ENCODE measurements around the gene GPSM3. TPM values are rescaled to one million over a fixed set of nuclear protein-coding genes. Genes with fewer than 3 reads are reported as not detected.

The GPSM3 gene
- total RNA-seq, 1 donor from 2014 or later: 1.2 TPM

GRCh38 chr6:32175711-32176475 is 16.6 kb downstream of the GPSM3 start, which contains the start of gene AGPAT1:
AGPAT1 (minus strand) TSS chr6:32176084; CDS start chr6:32171496, 4,588 bp downstream.
- DNase-seq (ENCODE audit: low spot score): peak; percentile 98

GRCh38 chr6:32175322-32175710 is 17.1 kb downstream of the GPSM3 start:
- DNase-seq (ENCODE audit: low spot score): no peak

GRCh38 chr6:32174416-32174815 is 18.0 kb downstream of the GPSM3 start:
- DNase-seq (ENCODE audit: low spot score): no peak

GRCh38 chr6:32173051-32173727 is 19.3 kb downstream of the GPSM3 start:
- DNase-seq (ENCODE audit: low spot score): no peak

- DNase-seq (ENCODE audit: low spot score): no peak
These were observed 21.2 kb downstream of the GPSM3 start for GRCh38 chr6:32171234-32171633.

GRCh38 chr6:32170294-32170693 is 22.1 kb downstream of the GPSM3 start:
- no peak for DNase-seq (ENCODE audit: low spot score)

- no peak for DNase-seq (ENCODE audit: low spot score)
These were observed 23.4 kb downstream of the GPSM3 start for GRCh38 chr6:32168807-32169591.

GRCh38 chr6:32168350-32168749 is 24.1 kb downstream of the GPSM3 start:
- no peak for DNase-seq (ENCODE audit: low spot score)

GRCh38 chr6:32167761-32168262 is 24.6 kb downstream of the GPSM3 start:
- no peak for DNase-seq (ENCODE audit: low spot score)

- no peak for DNase-seq (ENCODE audit: low spot score)
These were observed 25.2 kb downstream of the GPSM3 start for GRCh38 chr6:32167154-32167760.

GRCh38 chr6:32166411-32167061 is 25.9 kb downstream of the GPSM3 start:
- DNase-seq (ENCODE audit: low spot score): no peak

- no peak for DNase-seq (ENCODE audit: low spot score)
These were observed 28.1 kb downstream of the GPSM3 start, which contains the start of gene EGFL8 for GRCh38 chr6:32164295-32164694. EGFL8 (plus strand) TSS chr6:32164595; CDS start chr6:32166166, 1,571 bp downstream.

- DNase-seq (ENCODE audit: low spot score): no peak
These were observed 28.7 kb downstream of the GPSM3 start for GRCh38 chr6:32163559-32164258.

GRCh38 chr6:32158052-32158451 is 34.4 kb downstream of the GPSM3 start:
- no peak for DNase-seq (ENCODE audit: low spot score)

- no peak for DNase-seq (ENCODE audit: low spot score)
These were observed 35.6 kb downstream of the GPSM3 start for GRCh38 chr6:32156891-32157290.

- peak; percentile 72 for DNase-seq (ENCODE audit: low spot score)
These were observed 37.8 kb downstream of the GPSM3 start for GRCh38 chr6:32154514-32155161.

GRCh38 chr6:32153564-32154513 is 38.6 kb downstream of the GPSM3 start, which contains the start of gene PPT2:
PPT2 (plus strand) TSS chr6:32154141; CDS start chr6:32154595, 454 bp downstream.
- DNase-seq (ENCODE audit: low spot score): peak; percentile 95

- DNase-seq (ENCODE audit: low spot score): peak; percentile 71
These were observed 39.5 kb downstream of the GPSM3 start for GRCh38 chr6:32152769-32153563.
